Activated CD4-positive, CD25-positive, alpha-beta regulatory T cell treated with anti-CD3 and anti-CD28 coated beads, Interleukin-2, amount 50 U/mL, for 72 hours (primary cell): ENCODE data around the gene ADAMTS19.
A peak's percentile ranks its signal among the peaks of the same experiment; 100 is the strongest.

Experiments
- DNase-seq: peaks from one replicate; pipeline ENCODE4 v3.0.0; 2021

ADAMTS19 gene

DNA sequence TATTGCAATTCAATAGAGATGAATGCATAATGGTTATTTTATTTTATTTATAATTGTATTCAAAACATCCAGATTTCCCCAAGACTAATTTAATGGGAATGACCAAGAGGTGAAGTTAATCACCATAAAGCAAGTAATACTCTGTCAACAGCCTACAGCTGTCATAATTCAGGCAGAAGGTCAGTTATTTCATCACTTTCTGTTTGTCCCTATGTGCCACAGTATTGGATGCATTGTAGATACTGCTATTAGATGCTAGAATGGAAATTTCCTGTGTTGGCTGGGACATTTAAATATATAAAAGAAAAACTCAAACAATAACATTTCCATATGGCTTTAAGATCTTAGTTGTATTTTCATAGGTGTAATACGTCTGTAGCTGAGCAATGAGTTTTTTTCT lies 231.1 kb downstream of the ADAMTS19 start:
- no peak for DNase-seq

DNA sequence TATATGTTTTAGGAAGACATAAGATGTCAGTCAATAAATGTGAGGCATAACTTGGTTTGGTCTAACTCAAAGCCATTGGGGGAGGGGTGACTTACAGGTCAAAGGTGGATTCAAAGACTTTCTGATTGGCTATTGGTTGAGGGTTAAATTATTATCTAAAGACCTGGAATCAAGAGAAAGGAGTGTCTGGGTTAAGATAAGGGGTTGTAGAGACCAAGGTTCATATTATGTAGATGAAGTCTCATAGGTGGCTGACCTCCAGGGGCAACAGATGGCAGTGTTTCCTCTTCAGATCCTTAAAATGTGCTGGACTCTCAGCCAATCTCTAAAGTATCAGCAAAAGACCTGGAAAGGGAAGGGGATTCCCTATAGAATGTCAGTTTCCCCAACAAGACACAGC lies 236.5 kb downstream of the ADAMTS19 start:
- no peak for DNase-seq

DNA sequence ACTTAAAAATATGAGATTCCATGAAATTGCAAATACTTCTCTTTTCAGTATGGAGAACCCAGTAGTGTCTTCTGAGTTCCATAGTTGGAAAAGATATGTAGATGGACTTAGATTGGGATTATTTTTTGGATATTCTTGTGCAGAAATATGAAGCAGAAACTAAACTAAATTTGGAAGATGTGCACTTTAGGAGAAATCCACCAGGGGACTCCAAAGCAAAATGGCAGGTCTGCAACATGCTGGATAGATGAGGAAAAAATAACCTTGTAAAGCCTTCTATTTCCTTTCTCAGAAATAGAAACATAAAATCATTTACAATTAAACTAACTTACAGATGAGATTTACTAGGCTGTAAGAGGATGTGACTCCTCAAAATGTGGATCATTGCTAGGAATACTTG lies 238.6 kb downstream of the ADAMTS19 start:
- no peak for DNase-seq

DNA sequence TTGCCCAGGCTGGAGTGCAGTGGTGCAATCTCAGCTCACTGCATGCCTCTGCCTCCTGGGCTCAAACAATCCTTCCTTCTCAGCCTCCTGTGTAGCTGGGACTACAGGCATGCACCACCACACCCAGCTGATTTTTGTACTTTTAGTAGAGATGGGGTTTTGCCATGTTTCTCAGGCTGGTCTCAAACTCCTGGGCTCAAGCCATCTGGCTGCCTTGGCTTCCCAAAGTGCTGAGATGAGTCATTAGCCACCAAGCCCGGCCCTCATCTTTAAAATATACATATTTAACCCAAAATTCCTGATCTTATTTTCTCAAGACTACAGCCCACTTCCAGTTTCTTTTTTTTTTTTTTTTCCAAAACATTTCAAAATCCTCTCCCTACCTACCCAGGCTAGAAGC lies 256.1 kb downstream of the ADAMTS19 start:
- DNase-seq = no peak

DNA sequence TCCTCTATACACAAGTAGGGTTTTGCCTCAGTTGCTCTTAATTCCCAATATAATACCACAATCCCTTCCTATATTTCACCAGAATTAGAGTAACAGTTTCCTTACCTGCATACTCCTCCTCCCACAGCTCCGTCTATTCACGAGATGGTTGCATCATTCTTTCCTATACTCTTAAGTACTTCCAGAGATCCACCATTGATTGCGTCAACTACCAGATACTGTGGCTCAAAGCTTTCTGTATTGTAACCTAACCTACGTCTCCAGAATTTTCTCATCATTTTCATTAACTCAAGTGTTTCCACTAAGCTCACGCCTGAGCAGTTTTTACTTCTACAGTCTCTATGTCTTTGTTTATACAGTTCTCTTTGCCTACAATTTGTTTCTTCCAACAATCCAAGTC lies 256.6 kb downstream of the ADAMTS19 start:
- DNase-seq = no peak

DNA sequence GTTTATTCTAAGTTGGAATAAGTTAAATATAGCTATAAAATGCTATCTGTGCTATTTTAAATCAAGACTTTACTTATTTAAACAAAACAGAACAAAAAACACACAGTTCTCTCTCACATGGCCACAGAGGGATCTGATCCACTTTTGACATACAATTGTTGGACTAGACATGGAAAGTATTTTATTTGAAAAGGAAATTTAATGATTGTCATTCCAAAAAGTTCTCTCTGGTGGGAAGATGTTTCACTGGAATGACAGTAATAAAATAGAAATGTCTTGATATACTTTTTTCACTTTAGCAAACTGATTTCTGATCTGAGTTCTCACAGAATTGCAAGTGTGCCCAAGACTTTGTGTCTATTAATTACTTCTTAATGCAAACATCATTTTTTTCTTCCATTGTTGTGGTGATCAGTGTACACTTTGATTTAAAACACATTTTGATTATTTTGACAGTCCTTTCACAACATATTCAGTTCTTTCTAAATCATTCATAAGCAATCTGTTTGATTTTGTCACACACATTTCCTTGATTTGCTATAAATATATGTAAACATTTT lies 257.7 kb downstream of the ADAMTS19 start:
- DNase-seq = no peak

DNA sequence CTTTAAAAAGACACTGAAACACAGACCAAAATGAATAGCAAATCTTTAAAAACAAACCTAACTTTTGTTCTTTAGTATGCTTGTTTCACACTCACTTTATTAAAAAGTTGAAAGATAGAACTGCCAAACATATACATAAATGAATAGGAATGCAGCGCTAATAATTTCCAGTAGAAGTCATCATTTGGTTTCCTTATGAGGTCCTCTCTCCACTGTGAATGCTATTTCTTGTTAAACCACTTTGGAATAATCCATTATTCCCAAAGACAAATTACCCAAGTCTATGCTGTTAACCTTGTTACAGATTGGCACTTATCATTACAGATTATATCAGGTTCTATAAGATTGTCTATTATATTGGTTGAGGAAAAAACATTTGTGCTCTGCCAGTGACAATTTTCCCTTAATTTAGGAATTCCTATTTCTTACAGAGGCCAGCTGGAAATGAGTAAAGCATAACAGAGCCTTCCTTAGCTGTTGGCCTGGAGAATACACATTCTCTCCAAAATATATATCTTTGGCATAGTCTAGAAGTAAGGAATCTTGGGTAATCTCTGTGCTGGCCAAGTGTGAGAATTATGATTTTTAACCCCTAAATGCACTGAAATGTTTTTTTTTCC lies 258.5 kb downstream of the ADAMTS19 start:
- DNase-seq = no peak

DNA sequence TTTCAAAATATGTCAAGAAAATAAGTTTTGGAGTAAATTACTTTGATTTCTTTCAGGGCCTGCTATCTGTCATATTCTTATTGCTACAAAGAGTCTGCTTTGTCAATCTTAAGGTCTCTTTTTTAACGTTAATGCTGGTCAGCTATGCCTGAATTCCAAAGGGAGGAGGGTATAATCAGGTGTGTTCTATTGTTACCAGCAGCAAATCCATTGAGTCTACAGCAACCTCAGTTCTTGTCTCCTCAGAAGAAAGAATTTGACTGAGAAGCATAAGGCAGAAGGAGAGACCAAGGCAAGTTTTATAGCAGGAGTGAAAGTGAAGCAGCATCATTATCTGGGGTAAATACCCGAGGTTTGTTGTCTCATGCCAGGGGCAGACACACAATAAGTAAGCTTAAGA lies 264.1 kb downstream of the ADAMTS19 start:
- DNase-seq = no peak

DNA sequence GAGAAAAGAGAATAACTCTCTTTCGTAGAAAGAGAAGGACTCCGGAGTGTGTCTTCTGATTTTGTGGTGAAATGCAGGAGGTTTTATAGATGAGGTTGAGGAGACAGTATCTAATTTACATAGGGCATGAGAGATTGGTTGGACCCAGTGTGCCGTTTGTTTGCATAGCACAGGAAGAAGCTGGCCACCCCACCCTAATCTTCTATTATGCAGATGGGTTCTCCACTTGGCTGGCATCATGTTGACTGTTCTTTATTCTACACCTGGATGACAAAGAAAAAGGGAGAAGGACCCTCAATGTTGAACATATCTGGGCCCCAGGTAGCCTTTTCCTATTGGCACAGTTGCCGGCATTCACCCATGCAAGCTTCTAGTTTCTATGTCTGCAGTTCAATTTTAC lies 264.5 kb downstream of the ADAMTS19 start:
- DNase-seq = no peak

DNA sequence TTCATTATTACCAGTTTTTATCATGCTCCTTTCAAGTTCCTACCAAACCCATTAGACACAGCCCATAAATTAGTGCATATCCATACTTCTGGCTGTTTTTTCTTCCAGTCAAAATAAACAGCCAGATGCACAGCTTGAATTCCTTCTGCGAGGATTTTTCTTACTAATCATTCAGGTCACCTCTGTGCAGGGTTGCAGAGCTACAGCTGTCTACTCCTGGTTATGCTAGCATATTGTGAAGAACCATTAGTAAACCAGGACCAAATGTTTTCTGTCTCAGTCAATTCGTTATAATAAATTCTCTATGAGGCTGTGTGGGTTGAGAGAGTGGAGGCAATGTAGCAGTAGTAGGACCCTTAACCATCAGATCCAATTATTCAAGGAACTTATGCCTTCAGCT lies 279.7 kb downstream of the ADAMTS19 start:
- no peak for DNase-seq

DNA sequence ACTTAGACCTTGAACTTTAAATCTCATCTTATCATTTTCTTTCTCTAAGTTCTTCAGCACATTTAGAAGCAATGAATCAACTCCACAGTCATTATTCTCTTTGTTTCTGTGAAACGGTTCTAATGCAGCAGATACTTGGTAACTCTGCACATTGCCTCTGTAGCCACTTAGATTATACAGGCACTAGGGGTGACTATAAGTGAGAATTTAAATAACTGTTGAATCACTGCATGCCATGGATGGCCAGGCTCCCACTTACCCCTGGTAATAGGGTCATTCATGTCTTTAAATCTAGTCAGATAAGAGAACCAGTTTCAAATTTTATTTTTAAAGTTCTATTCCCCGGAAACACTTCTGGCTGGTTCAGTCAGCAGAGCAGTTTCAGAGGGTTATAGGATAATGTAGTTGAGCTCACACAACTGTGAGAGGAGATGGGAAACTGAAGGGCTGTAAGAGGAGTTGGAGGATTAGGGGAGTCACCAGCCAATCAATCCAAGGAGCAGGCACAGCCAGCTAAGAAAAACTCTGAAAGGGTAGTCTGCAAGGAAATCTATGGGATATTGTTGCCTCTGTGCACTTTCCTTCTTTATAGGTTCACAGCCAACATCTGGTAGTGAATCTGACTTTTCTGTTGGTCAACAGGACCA lies 283.6 kb downstream of the ADAMTS19 start:
- DNase-seq = no peak

DNA sequence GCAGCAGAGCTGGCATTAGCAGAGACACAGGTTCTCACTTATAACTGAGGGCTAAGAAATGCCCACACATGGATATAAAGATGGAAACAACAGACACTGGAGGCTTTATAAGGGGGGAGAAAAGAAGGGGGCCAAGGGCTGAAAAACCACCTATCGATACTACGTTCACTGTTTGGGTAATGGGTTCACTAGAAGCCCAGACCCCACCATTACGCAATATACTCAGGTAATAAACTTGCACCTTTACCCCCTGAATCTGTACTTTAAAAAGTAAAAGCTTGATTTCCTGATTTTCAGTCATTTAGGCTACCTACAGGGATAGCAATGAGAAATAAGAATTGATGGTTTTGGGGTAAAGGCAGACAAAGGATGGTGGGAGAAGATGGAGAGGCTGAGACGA lies 285.9 kb downstream of the ADAMTS19 start:
- DNase-seq = no peak

DNA sequence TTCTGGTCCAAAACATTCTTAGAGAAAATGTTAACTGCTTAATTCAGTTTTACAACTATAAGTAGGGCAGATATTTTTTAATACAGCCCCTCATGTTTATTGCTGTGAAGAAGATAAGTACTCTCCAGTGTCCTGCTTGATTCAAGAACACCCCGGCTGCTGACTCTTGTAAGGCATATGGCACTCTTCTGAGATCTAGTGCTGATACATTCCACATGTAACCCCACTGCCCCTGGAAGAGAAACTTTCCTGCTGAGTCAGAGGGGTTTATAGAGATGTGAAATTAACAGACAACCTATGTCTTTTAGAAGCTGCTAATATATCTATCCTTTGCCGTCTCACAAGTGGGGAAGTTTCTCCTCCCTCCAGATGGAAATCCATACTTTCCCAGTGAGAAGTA lies 286.8 kb downstream of the ADAMTS19 start:
- DNase-seq = no peak

DNA sequence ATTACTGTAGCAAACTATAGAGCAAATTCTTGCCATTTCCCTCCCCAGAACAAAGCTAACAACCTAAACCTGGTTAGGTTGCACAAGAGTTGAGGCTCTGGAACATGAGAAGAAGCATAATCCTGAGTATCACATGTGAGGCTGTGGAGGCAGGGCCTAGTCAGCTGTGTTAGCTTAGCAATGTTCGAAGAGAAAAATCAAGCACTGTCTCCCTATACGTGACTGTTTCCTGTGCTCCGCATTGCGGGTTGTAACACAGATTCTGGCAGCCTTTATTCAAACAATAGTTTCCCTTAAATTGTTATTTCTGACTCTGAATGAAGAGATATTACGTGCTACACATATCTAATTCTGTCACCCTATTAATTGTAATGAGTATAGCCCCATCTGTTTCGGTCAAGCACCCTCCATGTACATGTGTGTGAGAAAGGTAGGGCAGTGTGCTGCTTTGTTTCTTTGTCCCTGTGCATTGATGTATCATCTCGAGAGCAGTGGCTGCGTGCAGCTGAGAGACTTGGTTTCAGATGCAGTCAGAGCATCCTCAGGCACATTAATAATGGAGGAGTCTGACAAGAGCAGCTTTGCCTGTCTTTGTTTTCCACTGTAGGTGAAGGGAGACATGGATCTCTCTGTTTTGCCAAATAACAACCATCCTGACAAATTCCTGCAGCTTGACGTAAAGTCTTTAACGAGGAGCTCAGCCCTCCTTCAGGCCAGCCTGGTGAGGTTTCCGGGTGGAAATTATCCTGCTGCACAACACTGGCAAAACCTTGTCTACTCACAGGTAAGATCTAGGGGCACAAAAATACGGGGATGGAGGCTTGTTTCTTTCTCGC lies 287.7 kb downstream of the ADAMTS19 start, which contains the start of gene MINAR2:
Gene MINAR2, plus strand, starts transcription at position 523 of the 836 bp plus-strand sequence. Its CDS starts 97 bp downstream, at position 620.
- DNase-seq = no peak

DNA sequence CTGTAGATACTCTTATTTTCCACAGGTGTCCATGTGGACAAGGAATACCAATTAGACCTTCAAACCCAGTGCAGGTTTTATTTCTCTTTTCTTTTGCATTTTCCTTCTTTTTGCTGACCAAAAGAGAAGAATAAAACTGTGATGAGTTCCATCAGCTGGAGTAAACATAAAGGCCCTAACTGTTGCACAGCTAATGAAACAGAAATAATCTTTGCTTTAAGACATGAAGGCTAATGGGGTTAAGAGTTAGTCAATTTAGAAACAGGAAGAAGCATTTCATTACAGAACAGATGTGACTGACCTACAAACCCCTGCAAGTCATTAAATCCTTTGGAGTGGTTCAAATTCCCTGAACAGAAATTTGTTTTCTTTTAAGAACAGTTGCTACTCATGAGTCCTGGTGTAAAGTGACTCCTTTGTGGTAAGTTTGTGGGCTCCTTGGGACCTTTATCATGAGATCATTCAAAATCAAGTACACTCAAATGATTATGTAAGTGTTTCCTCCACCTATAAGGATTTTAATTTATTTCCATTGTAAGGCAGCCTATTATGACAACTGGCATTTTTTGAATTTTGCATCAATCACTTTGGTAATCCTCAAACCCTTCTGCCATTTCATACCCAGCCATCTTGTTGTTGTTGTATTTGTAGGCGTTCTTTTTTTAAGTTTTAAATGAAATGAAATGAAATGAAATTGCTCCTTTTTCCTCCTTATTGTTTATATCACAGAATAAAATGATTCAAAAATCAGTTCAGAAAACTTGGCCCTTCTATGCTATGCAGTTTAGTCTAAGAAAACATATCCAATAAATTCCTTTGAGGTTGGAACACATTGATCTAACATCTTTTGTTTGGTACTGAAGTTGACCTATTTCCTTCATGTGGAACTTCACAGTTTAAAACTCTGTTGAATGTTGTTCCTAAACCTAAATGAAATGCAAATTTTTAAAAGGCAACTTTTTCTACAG lies 289.1 kb downstream of the ADAMTS19 start:
- no peak for DNase-seq

DNA sequence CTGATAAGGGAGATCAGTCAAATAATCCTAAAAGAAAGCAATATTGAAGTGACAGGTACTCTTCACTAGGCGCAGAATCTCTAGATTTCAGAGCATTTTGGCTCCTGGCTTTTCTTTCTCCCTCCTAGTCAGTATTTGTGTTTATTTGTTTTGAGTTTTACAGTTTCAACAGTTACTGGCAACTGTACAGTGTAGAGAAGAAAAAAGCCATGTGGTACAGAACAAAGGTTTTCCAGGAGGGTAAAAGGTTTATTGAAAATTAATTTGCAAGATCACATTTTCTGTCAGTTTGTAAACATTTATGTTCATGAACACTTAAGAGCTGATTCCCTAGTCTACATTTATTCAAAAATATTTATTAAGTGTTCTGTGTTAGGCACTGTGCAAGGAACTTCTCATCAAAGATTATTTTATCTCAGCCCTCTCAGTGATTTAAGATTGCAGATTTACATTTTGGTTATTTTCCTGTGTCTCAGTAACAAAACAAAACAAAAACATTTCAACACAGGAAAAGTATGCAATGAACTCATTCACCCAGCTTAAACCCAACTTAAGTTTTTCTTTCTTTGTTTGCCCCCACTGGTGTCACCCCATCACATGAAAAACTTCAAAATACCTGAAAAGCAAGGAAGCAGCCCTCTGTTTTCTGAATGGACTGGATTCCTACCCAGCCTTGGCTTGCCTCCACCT lies 300.7 kb downstream of the ADAMTS19 start:
- no peak for DNase-seq

DNA sequence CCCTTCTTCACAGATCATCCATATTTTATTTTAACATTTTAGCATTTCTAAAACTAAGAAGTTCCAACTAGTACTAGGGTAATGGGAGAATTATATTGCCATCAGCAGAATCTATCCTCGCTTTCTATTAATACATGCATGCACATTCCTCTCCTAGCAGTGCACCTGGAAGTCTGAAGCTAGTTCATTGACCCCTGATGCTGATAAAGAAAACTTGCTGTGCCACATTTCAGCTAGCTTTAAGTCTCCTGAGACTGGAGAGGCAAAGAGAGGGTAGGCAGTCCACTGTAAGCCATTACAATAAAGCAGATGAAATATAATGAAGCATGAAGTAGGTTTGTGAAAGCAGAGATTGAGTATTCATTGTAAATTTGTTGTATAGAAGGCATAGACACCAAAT lies 303.6 kb downstream of the ADAMTS19 start:
- DNase-seq = no peak

DNA sequence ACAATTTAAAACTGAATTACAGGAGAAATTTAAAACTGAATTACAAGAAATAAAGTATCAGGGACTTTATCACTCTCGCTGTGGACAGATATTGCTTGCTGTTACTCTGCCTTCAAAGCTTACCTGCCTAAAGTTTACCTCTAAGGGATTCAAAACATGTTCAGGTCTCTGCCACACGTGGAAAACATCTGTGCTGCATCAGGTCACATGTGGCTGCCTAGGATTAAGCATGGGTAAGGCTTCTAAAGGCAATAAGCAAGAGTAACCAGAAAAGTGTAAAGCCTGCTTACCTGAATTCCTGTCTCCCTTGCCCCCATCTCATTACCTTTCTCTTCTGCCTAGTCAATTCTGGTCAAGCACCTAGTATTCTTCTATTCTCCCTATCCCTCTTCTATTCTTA lies 306.7 kb downstream of the ADAMTS19 start:
- no peak for DNase-seq

DNA sequence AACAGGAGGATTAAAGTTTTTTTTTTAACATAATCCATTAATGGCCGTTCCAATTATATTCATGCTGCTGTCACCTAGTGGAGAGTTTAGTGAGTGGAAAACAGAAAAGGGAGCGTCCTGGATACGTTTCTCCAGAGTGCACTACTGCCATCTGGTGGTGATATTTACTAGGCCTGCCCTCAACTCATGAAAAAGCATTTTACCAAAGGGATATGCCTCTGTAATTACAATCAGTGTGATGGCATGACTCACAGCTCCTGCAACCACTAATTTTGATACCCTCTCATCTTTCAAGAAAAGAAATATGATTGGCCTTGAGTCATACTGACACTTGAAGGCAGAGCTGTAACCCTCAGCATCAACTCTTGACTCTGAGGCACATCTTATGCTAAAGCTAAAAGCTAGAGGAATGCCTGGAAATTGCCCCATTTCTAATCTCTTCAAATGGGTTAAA lies 307.9 kb downstream of the ADAMTS19 start:
- peak; percentile 39 for DNase-seq

DNA sequence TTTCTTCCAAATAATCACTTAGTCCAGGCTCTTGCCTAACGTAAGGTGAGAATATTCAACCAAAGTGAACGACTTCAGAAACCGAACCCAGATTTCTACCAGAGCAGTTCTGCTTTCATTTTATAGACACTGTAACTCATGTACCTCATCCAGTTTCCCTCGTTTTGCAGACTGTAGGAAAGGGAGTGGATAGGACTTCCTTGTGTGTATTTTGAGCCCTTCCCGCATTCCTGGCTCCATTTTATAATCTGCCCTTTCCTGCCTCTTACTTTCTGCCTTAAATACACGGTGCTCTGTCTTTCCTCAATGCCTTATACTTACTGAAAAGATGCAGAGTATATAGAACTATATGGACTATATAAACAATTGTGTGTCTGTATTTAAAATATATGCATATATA lies 308.6 kb downstream of the ADAMTS19 start:
- DNase-seq = no peak

DNA sequence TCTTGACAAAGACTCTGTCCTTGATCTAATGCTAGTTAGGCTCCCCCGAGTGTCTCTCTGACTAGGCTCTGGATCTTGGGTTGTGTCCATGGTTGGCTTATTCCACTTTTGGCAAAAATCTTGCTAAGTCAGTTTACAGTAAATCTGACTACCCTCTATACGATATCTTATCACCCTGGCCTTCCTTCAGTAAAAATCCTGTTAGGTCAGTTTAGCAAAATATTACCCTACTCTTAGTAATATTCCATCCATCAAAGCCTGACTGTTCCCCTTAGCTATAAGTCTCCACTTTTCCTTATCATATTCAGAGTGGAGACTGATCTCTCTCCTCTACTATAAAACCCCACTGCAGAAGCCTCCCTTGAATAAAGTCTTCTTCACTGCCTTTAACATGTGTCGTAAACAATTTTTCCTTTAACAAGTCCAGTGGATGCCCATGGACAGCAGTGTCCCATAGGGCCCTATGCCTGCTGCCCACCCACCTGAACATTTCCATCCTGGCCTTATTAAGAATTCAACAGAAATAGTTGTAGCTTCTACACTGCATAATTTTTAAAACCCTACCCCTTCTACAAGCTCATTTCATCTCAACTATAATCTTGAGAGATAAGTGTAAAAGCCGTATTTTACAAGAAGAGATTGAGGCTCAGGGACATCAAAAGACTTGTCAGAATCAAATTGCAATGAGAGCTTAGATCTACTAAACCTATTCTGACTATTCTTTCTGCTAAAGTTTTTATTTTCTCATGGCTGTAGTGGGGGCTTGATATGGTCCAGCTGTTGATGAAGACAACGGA lies 310.1 kb downstream of the ADAMTS19 start:
- no peak for DNase-seq
